GM19324 (cell line): ENCODE results near the gene PLOD3.
"Not testable (repeated sequence)": the region's sequence is repeated elsewhere in the genome, so short reads cannot be mapped to it uniquely, and the experiment has no call there.

Experiments
- ATAC-seq: cut with Tn5 transposase; IDR thresholded peaks from one replicate; pipeline ENCODE4 v1.9.1; 2021; ENCODE audit warnings: mild to moderate bottlenecking, moderate library complexity; ENCODE audit not compliant: unreplicated experiment, low FRiP score

Gene PLOD3

DNA sequence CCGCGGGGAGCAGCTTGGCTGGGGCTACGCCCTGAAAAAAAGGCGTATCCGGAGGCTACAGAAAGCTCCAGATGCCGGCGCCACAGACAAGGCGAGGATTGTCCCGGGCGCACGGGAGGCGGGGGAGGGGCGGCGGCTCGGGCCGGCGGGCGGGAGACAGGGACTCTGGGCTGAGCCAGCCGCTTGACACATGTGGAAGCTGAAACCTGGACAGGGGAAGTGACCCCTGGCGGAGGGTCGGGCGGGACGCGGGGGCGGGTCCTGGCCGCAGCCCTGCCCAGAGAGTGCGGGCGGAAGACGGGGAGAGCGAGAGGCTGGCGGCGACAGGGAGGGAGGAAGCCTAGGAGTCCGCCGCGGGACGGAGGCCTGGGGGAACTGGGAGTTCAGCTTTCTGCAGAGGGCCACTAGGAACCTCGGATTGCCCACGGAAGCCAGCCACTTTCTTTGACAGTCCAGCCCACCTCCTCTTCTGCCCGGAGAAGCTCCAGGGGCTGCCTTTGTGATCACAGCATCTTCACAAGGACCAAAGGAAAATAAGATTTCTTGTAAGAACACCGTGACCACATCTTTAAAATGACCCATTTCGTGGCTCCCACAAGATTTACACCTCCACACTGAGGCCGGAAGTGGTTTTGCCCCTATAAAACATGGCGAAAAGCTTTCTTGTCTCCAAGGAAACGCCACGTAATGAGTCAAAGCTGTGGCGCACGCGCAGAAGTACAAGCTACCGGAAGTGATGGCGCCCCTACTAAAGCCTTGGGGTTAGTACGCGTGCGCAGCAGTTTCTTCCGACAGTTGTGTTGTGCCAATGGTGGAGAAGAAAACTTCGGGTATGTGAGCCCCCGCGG lies at the start of gene PLOD3, which contains the start of gene ZNHIT1:
TSS of gene PLOD3 (minus strand) at position 194 of the 848 bp plus-strand sequence. CDS start 307 bp downstream, outside the sequence.
TSS of gene ZNHIT1 (plus strand) at position 778 of the 848 bp plus-strand sequence. CDS start at position 809, 31 bp downstream.
- ATAC-seq, result peak; percentile 71

DNA sequence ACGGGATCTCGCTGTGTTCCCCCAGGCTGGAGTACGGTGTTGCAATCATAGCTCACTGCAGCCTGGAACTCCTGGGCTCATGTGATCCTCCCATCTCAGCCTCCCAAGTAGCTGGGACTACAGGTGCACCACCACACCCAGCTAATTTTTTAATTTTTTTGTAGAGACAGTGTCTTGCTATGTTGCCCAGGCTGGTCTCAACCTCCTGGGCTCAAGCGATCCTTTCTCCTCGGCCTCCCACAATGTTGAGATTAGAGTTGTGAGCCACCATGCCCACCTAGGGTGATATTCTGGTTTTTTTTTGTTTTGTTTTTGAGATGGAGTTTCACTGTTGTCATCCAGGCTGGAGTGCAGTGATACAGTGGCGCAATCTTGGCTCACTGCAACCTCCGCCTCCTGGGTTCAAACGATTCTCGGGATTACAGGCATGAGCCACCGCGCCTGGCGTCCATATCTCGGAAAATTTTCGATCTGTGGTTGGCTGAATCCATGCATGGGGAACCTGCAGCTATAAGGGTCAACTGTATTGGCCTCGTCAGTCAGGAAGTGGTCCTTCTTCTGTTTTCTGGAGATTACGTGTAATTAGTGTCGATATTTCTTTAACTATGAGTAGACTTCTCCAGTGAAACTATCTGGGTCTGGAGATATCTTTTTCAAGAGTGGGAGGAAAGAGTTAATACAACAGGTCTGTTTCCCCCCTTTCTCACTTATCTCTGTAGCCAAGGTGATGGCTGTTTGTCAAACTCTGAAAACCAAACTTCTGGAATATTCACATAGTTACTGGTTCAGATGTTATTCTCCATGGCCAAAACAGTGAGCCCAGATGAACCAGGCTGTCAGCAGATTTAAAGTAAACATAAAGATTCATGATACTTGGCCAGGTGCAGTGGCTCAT lies 48.5 kb upstream of the PLOD3 start:
- ATAC-seq, result no peak

DNA sequence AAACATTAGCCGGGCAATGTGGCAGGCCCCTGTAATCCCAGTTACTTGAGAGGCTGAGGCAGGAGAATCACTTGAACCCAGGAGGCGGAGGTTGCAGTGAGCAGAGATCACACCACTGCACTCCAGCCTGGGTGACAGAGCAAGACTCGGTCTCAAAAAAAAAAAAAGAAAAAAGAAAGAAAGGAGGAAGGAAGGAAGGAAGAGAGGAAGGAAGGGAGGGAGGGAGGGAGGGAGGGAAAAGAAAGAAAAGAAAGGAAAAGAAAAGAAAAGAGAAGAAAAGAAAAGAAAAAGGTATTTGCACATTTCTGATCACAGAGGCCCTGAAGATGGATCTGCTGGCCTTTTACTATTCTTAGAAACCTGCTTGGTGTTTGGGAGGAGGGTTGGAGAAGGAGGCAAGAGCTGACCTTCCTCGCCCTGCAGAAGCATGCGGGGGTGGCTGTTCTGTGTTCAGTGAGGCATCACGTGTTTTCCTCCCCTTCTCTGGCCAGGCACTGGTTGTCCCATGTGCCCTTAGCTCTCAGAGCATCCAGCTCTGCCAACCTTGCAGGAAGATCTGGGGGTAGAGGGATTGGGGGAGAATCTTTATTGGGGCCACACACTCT lies 46.8 kb upstream of the PLOD3 start:
- not testable (repeated sequence) for ATAC-seq

DNA sequence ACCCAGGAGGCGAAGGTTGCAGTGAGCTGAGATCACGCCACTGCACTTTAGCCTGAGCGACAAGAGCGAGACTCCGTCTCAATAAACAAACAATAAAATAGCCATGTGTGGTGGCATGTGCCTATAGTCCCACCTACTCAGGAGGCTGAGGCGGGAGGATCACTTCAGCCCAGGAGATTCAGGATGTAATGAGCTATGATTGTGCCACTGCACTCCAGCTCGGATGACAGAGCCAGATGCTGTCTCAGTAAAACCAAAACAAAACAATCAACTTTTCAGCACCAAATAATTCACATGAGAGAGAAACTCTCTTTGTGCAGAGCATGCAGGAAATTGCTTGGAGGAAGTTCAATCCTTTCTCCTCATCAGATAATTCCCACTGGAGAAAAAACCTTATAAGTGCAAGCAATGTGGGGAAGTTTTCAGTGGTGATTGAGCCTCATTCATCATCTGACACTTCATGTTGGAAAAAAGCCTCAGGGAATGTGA lies 40.9 kb upstream of the PLOD3 start:
- no peak for ATAC-seq

- no peak for ATAC-seq
These were observed 38.4 kb upstream of the PLOD3 start for GRCh38 chr7:101255796-101256195.

DNA sequence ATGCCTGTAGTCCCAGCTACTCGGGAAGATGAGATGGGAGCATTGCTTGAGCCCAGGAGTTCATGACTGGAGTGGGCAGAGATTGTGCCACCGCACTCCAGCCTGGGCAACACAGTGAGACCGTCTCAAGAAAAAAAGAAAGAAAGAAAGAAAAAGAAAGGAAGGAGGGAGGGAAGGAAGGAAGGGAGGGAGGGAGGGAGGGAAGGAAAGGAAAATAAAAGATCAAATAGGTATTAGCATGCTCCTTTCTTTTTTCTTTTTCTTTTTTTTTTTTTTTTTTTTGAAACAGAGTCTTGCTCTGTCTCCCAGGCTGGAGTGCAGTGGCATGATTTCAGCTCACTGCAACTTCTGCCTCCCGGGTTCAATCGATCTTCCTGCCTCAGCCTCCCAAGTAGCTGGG lies 35.8 kb upstream of the PLOD3 start:
- ATAC-seq, result not testable (repeated sequence)

- peak; percentile 99 for ATAC-seq
These were observed 34.7 kb upstream of the PLOD3 start for GRCh38 chr7:101251871-101252659.

DNA sequence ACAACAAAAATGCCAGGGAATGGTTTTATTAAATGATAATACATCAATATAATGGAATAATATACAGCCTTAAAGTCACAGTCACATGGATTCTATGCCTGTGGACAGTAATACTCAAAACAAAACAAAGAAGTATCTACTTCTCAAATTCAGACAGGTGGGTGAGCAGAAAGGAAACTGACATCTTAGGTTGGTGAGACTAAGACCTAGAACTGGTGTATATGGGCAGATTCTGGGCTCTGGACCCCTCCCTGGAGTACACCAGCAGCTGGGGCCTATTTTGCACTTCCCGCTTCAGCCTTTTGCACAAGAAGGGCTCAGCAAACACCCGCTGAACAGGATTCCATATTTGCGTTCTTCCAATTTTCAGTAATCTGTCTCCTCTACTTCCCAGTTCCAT lies 32.9 kb upstream of the PLOD3 start:
- no peak for ATAC-seq

DNA sequence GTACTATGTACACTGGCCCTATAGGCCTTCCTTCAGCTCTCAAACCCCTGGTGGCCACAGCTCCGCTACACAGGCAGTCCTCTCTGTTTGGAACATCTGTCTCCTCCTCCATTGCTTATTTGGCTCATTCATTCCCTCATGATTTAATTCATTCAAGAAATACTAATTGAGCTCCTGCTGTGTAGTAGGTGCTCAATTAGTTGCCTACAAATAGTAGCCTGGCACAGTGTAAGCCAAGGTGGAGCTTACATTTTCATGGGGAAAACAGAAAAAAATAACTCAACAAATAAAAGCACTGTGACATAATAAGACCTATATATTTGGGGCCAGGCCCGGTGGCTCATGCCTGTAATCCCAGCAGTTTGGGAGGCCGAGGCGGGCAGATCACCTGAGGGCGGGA lies 30.9 kb upstream of the PLOD3 start:
- ATAC-seq, result no peak

DNA sequence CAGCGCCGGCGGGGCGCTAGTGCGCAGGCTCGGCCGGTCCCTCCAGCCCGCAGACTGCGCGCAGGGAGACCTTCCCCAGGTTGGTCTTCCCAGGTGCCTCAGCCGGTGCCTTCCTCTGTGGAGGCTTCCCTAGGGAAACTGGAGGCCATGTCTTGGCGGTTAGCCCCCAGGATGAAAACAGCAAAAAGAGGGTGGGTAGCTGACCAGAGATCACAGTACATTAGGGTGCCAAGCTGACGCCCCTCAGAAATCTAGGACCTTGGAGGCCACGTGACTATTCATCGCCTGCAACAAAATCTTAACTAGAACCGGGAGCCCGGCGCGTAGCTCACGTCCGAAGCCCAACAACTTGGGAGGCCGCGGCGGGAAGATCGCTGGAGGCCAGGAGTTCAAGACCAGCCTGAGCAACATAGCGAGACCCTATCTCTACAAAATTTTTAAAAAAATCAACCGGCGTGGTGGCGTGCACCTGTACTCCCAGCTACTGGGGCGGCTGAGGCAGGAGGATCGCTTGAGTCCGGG lies 27.8 kb upstream of the PLOD3 start:
- ATAC-seq, result no peak

DNA sequence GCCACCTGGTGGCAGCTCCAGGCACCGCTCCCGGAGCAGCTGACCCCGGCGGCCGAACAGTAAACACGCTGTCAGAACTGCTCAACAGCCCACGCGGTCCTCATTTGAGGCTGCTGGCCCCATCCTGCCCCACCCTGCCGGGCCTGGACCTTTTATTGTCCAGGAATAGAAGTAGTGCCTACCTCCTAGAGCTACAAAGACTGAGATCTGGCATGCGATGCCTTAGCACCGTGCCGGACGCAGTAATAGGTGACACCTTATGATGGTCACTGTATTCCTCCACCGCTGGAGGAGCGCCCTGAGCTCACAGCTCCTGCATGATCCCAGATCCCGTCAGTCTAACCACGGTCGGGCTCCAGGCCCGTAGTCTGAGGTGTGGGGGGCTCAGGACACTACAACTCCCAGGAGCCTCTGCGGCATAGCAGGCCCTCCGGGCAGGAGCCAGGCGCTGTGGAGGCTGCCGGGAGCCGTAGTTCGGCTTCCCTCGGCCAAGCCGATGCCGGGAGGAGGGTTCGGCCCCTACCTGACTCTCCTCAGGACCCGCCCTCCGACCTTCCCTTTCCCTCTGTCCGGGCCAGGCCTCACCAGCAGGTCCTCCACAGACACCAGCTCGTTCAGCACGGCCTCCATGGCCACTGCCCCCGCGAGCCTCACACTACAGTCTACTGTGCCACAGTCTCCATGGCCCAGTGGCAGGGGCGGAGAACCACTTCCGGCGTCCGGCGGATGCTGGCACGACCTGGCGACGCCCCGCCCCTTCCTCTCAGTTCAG lies 27.2 kb upstream of the PLOD3 start, which contains the start of gene FIS1:
TSS of gene FIS1 (minus strand) at position 707 of the 772 bp plus-strand sequence. CDS start at position 630, 77 bp downstream.
- ATAC-seq, result peak; percentile 91

- no peak for ATAC-seq
These were observed 26.4 kb upstream of the PLOD3 start for GRCh38 chr7:101243646-101244374.

- no peak for ATAC-seq
These were observed 24.3 kb upstream of the PLOD3 start for GRCh38 chr7:101241443-101242349.

- no peak for ATAC-seq
These were observed 23.6 kb upstream of the PLOD3 start for GRCh38 chr7:101241015-101241363.

DNA sequence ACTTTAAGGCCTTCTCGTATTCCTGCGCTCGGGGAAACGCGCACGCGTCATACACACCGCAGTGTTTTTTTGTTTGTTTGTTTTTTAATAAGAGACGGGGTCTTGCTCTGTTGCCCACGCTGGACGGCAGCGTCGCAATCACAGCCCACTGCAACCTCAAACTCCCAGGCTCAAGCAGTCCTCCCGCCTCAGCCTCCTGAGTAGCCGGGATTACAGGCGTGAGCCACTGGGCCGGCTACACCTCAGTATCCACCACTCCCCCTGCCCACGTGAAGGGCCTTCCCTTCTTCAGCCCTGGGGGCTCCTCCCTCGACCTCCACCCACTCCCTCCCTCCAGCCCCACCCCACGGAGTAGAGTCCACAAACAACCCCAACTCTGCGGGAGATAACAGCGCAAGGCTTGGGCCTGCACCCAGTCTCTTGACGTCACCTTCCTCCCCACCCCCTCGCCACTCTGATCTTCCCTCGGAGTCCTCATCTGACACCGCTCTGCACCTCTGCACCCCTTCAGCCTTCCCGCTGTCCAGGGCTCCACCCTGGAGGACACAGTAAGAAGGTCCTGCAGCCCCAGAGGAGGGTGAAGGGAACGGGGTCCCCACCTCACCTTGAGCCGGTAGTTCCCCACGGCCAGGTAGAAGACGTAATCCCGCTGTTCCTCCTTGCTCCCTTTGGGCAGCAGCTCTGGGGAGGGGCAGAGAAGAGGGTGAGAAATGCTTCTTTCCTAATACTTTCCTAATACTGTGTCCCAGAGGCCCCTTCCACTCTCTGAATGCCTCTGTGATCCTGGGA lies 23.0 kb upstream of the PLOD3 start:
- no peak for ATAC-seq

DNA sequence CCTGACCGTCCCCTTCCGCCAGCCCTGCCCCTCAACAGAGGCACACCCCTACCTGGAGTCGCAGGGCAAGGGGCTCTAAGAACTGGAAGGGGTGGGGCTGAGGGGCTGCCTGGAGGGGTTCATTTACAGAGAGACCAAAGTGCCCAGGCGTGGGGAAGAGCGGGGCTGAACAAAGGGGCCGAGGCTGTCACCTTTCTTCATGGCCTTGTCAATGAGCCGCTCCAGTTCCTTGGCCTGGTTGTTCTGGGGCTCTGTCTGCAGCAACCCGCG lies 22.5 kb upstream of the PLOD3 start:
- ATAC-seq, result no peak
